Hepatocyte (in vitro differentiated cells): ENCODE data around the gene SGMS2. TPM values are rescaled to one million over a fixed set of nuclear protein-coding genes. Genes with fewer than 3 reads are reported as not detected.

ENCODE experiments used
- DNase-seq: peaks from one replicate; pipeline ENCODE4 v3.0.0-alpha.2; 2016; ENCODE audit warnings: low spot score
- H2AFZ ChIP-seq: fragments of 200-600 bp; sonication (generic); 2 replicates; pipeline ENCODE4 v1.6.0; 2016; ENCODE audit warnings: antibody characterized with exemption, mild to moderate bottlenecking
- H3K27ac ChIP-seq: fragments of 200-600 bp; sonication (generic); 2 replicates; pipeline ENCODE4 v1.5.1; 2016; ENCODE audit warnings: mild to moderate bottlenecking
- H3K27me3 ChIP-seq: fragments of 200-600 bp; sonication (generic); 2 replicates; pipeline ENCODE4 v1.6.1; 2016
- H3K36me3 ChIP-seq: fragments of 200-600 bp; sonication (generic); replicated peaks from 2 replicates; pipeline ENCODE4 v1.5.1; 2016; ENCODE audit warnings: low read depth; ENCODE audit not compliant: insufficient read depth
- H3K4me1 ChIP-seq: fragments of 200-600 bp; sonication (generic); 2 replicates; pipeline ENCODE4 v1.5.1; 2016; ENCODE audit warnings: mild to moderate bottlenecking, moderate library complexity; ENCODE audit not compliant: insufficient read depth
- H3K4me2 ChIP-seq: fragments of 200-600 bp; sonication (generic); 2 replicates; pipeline ENCODE4 v1.6.0; 2016
- H3K4me3 ChIP-seq: fragments of 200-600 bp; sonication (generic); 2 replicates; pipeline ENCODE4 v1.5.1; 2016; ENCODE audit warnings: mild to moderate bottlenecking
- H3K79me2 ChIP-seq: fragments of 200-600 bp; sonication (generic); 2 replicates; pipeline ENCODE4 v1.6.0; 2017; ENCODE audit warnings: mild to moderate bottlenecking
- H3K9me2 ChIP-seq: fragments of 200-600 bp; sonication (generic); replicated peaks from 2 replicates; pipeline ENCODE4 v1.6.0; 2017; ENCODE audit warnings: mild to moderate bottlenecking; ENCODE audit not compliant: insufficient read depth
- H3K9me3 ChIP-seq: fragments of 200-600 bp; sonication (generic); 2 replicates; pipeline ENCODE4 v1.5.1; 2016; ENCODE audit warnings: low read depth, mild to moderate bottlenecking
- H4K20me1 ChIP-seq: fragments of 200-600 bp; sonication (generic); 2 replicates; pipeline ENCODE4 v1.6.0; 2016; ENCODE audit warnings: mild to moderate bottlenecking; ENCODE audit not compliant: insufficient read depth, poor library complexity, severe bottlenecking
- EZH2 ChIP-seq: fragments of 200-600 bp; sonication (generic); IDR thresholded peaks from 2 replicates; pipeline ENCODE4 v1.6.1; 2016; ENCODE audit warnings: antibody characterized with exemption, mild to moderate bottlenecking, borderline replicate concordance
- EZH2phosphoT487 ChIP-seq: fragments of 200-600 bp; sonication (generic); IDR thresholded peaks from one replicate; pipeline ENCODE4 v1.6.1; 2018; ENCODE audit warnings: antibody characterized with exemption, mild to moderate bottlenecking, low read depth, moderate library complexity; ENCODE audit not compliant: unreplicated experiment, severe bottlenecking
- WGBS: methylation state at CpG from one replicate; pipeline ENCODE4 v1.1.6; 2016; ENCODE audit warnings: low lambda C conversion rate; ENCODE audit errors: missing lambda C conversion rate; 5-methylcytosine and 5-hydroxymethylcytosine counted together
- polyA plus RNA-seq: library from polyadenylated mRNA; unstranded; fragments of >200 nt; fragmentation: Nextera tagmentation; extraction: Ambion mirVana; gene quantifications from 2 replicates; pipeline ENCODE4 v1.2.1, GENCODE V29; 2016
- total RNA-seq: library from RNA; depleted of rRNA; stranded (reverse); fragments of >200 nt; gene quantifications from 2 replicates; pipeline ENCODE4 v1.2.3, GENCODE V29; 2014
- TF ChIP-seq, protein P1 (sequence below): fragments of 200-600 bp; sonication (generic); IDR thresholded peaks from 2 replicates; pipeline ENCODE4 v1.5.1; 2016; ENCODE audit warnings: antibody characterized with exemption, mild to moderate bottlenecking; ENCODE audit not compliant: poor library complexity

The SGMS2 gene
- total and polyA plus RNA-seq, 2 experiments from 2014 or later, result 33.1 to 75.7 TPM

DNA sequence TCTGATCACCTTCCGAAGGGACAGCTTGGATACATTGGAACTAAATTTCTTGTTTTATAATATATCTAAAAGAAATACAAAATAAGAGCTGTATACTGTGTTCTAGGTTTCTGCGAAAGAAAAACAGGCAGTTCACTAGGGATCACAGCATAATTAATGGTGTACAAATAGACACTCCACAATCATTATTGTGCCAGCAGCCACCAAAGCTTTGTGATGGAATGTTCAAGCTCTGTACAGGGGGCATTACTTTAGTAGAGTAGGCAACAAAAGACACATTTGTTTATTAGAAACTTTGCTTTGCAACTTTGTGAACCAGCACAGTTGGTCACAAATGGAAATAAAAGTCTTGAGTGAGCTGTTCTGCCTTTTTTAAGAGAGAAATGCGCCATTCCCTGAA, 49.3 kb downstream of the SGMS2 start:
- TF ChIP-seq, protein P1, sequence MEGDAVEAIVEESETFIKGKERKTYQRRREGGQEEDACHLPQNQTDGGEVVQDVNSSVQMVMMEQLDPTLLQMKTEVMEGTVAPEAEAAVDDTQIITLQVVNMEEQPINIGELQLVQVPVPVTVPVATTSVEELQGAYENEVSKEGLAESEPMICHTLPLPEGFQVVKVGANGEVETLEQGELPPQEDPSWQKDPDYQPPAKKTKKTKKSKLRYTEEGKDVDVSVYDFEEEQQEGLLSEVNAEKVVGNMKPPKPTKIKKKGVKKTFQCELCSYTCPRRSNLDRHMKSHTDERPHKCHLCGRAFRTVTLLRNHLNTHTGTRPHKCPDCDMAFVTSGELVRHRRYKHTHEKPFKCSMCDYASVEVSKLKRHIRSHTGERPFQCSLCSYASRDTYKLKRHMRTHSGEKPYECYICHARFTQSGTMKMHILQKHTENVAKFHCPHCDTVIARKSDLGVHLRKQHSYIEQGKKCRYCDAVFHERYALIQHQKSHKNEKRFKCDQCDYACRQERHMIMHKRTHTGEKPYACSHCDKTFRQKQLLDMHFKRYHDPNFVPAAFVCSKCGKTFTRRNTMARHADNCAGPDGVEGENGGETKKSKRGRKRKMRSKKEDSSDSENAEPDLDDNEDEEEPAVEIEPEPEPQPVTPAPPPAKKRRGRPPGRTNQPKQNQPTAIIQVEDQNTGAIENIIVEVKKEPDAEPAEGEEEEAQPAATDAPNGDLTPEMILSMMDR, result no peak
- TF ChIP-seq EZH2phosphoT487 (no peak), EZH2 (no peak)
- DNase-seq, result no peak
- Histone ChIP-seq H3K27ac (no peak overlapping the region), H3K4me3 (no peak overlapping the region), H3K4me2 (no peak overlapping the region), H3K9me3 (no peaks in the 10 kb centered on the region), H3K4me1 (no peaks in the 10 kb centered on the region), H3K79me2 (peaks cover 2% of the 10 kb centered on the region), H4K20me1 (no peaks in the 10 kb centered on the region), H3K9me2 (no peaks in the 10 kb centered on the region), H3K27me3 (no peaks in the 10 kb centered on the region), H2AFZ (no peak overlapping the region), H3K36me3 (no peaks in the 10 kb centered on the region)
- WGBS, result 96% methylated on average over 3 of the region's 3 CpGs

DNA sequence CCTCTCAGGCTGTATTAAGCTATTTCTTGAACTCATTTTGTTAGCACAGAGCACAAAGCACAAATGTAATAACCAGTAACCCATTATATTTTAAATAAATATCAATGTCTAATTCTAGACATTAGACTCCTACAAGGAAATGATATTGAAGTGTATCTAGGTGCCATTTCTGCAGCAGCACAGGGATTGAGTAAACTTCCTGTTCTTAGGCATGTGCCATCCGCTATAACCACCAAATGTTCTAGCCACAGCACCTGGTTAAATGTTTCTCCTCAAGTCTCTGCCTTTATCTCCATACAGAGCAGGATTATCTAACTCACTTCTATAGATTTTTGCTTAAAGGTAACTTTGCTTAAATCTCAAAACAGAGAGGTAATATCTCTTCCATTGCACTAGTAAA, 51.4 kb downstream of the SGMS2 start:
- Histone ChIP-seq H4K20me1 (no peaks in the 10 kb centered on the region), H3K27me3 (no peaks in the 10 kb centered on the region), H3K36me3 (no peaks in the 10 kb centered on the region), H3K79me2 (peaks cover 2% of the 10 kb centered on the region), H3K27ac (no peak overlapping the region), H2AFZ (no peak overlapping the region), H3K9me3 (no peaks in the 10 kb centered on the region), H3K4me3 (no peak overlapping the region), H3K4me1 (no peaks in the 10 kb centered on the region), H3K4me2 (no peak overlapping the region), H3K9me2 (no peaks in the 10 kb centered on the region)
- no peak for DNase-seq
- TF ChIP-seq, protein P1, result no peak
- TF ChIP-seq EZH2 (no peak), EZH2phosphoT487 (no peak)
- WGBS, result 88% methylated on average over 1 of the region's 1 CpG

DNA sequence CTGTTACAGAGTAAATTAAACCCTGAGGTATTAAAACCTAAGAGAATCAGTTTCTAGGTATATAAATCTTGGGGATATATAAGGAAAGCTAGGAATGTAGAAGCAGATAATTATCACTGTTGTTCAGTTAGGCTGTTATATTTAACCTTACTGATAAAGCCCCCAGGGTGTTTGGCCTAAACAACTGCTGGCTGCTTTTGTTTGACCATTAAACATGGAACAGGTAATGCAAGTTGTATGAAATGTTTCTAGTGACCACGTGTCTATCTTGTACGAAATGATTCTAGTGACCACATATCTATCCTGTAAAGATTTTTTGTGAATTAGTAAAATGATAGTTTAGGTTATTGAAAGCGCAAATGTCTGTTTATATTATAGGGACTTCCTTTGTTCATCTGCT, 52.6 kb downstream of the SGMS2 start:
- H3K79me2 ChIP-seq, result peaks cover 1% of the 10 kb centered on the region
- no peak for DNase-seq
- H4K20me1 ChIP-seq, result no peaks in the 10 kb centered on the region
- H3K9me3 ChIP-seq, result no peaks in the 10 kb centered on the region
- no peaks in the 10 kb centered on the region for H3K4me1 ChIP-seq
- H3K27me3 ChIP-seq, result no peaks in the 10 kb centered on the region
- no peaks in the 10 kb centered on the region for H3K36me3 ChIP-seq
- 35% methylated on average over 3 of the region's 3 CpGs for WGBS
- H3K4me3 ChIP-seq, result no peak overlapping the region
- H2AFZ ChIP-seq, result no peak overlapping the region
- no peaks in the 10 kb centered on the region for H3K9me2 ChIP-seq
- no peak for TF ChIP-seq EZH2
- no peak for TF ChIP-seq EZH2phosphoT487
- TF ChIP-seq, protein P1, result no peak
- H3K4me2 ChIP-seq, result no peak overlapping the region
- H3K27ac ChIP-seq, result no peak overlapping the region

DNA sequence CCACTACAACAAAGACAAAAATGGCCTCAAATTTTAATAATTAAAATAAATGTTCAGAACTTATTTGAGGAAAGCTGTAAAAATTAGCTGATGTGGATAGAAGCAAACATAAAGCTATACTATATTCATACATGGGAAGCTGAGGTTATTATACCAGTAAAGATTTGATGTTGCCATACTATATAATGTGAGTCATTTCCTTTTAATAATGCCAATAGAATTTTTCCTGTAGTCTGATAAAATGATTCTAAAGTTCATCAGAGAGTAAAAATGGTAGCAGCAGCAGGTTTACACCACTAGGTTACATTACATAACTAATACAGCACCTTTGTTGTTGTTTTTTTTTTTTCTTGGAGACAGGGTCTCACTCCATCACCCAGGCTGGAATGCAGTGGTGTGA, 61.1 kb downstream of the SGMS2 start:
- Histone ChIP-seq H3K4me1 (no peaks in the 10 kb centered on the region), H3K36me3 (no peaks in the 10 kb centered on the region), H3K27me3 (no peaks in the 10 kb centered on the region), H3K4me3 (no peak overlapping the region), H3K9me3 (peaks cover 19% of the 10 kb centered on the region), H2AFZ (no peak overlapping the region), H3K4me2 (no peak overlapping the region), H3K79me2 (no peaks in the 10 kb centered on the region), H4K20me1 (no peaks in the 10 kb centered on the region), H3K9me2 (no peaks in the 10 kb centered on the region), H3K27ac (no peak overlapping the region)
- DNase-seq, result no peak
- TF ChIP-seq EZH2 (no peak), EZH2phosphoT487 (no peak)
- TF ChIP-seq, protein P1, result no peak
